ENCODE data around the gene PHLPP1. TPM values are rescaled to one million over a fixed set of nuclear protein-coding genes. Genes with fewer than 3 reads are reported as not detected.

Gene PHLPP1
- total and polyA plus RNA-seq, 9 of the 15 experiments (the other 6 are each of a cell fraction or from before 2014, with no cell fraction given), result 0.56 to 9.0 (median 4.5) TPM

GRCh38 chr18:63016270-63016669, 300.9 kb downstream of the PHLPP1 start:
- Histone ChIP-seq H3K27me3 (ENCODE audit: control insufficient read depth in 2 of 2, insufficient read depth in 2 of 2, low read length in 2 of 2) (peaks cover 0 to 4% of the 10 kb centered on the region in 2 experiments; a peak in 2 of 5 replicates), H3K9ac (ENCODE audit: insufficient read depth in 1 of 2, low read depth in 2 of 2, low read length in 2 of 2) (no peak overlapping the region), H3K9me3 (replicated peaks; ENCODE audit: control insufficient read depth, insufficient read depth, low read depth, low read length) (no peaks in the 10 kb centered on the region), H3K4me2 (ENCODE audit: insufficient read depth, low read length) (no peak overlapping the region), H3K4me3 (no peak overlapping the region), H2AFZ (ENCODE audit: low read depth, low read length) (no peak overlapping the region), H4K20me1 (replicated peaks; ENCODE audit: control insufficient read depth, insufficient read depth, low read length) (no peaks in the 10 kb centered on the region), H3K9me1 (ENCODE audit: control insufficient read depth, insufficient read depth, low read length) (no peaks in the 10 kb centered on the region), H3K36me3 (ENCODE audit: control insufficient read depth, insufficient read depth, low read length) (no peaks in the 10 kb centered on the region), H3K4me1 (replicated peaks in 1 of 2; ENCODE audit: control insufficient read depth in 2 of 2, insufficient read depth in 2 of 2, low read length in 2 of 2) (no peaks in the 10 kb centered on the region), H3K79me2 (ENCODE audit: control insufficient read depth, insufficient read depth, low read length) (no peaks in the 10 kb centered on the region), H3K27ac (ENCODE audit: extremely low read depth, low read depth, low read length) (no peak overlapping the region)
- DNase-seq (ENCODE audit: extremely low read depth in 1 of 4, low spot score in 3 of 4) (peak; percentile 42 to 51 (median 49)), FAIRE-seq (peak; percentile 82), ATAC-seq (peak; percentile 74)
- ChIA-PET CTCF (ENCODE audit: low intra/inter-chr PET ratio) (interaction anchor here (0.5 to 1.1 kb wide), 5 partner anchors 307 to 833 kb away, joined by 4 to 9 read pairs (median 4); no protein-coding TSS in a partner anchor), POLR2A (interaction anchor here (1.0 kb wide), 1 partner anchor 423 kb away, joined by 3 read pairs; no protein-coding TSS in a partner anchor)
- BruUV-seq (replicated peaks), result no TSS peak
- in situ Hi-C loops (cut with MboI) (loop anchor here (5.0 to 25.0 kb wide), 4 partner anchors 169 to 821 kb away; partner anchors contain the start of gene BCL2), intact Hi-C loops (cut with micrococcal nuclease) (loop anchor here (1.0 kb wide), 2 partner anchors 307 to 423 kb away; no protein-coding TSS in a partner anchor)
- WGBS (ENCODE audit: insufficient coverage, low coverage, missing lambda C conversion rate), result 0% methylated on average over 4 of the region's 4 CpGs
- TF ChIP-seq HINFP (tag; conservative IDR thresholded peaks at IDR 0.05; ENCODE audit: low read depth), result no peak
- TF ChIP-seq ZNF347 (CRISPR knock-in tag; IDR thresholded peaks at IDR 0.05; ENCODE audit: low read depth), result no peak
- no peak for TF ChIP-seq ELK3 (CRISPR knock-in tag; IDR thresholded peaks at IDR 0.05)
- TF ChIP-seq MAX (CRISPR knock-in tag; IDR thresholded peaks at IDR 0.05), result no peak
- TF ChIP-seq MLX (CRISPR knock-in tag; conservative IDR thresholded peaks at IDR 0.05), result no peak
- TF ChIP-seq HMGXB4 (CRISPR knock-in tag; IDR thresholded peaks at IDR 0.05), result no peak
- no peak for TF ChIP-seq ZNF586 (CRISPR knock-in tag; conservative IDR thresholded peaks at IDR 0.05)
